ENCODE data around the gene ALOXE3. TPM values are rescaled to one million over a fixed set of nuclear protein-coding genes. Genes with fewer than 3 reads are reported as not detected.

Gene ALOXE3
- total RNA-seq, 1 experiment from 2014 or later: 0.13 TPM

GRCh38 chr17:8069587-8069860 lies 48.8 kb downstream of the ALOXE3 start:
- H3K27me3 Mint-ChIP-seq (ENCODE audit: low read depth): peaks cover 94% of the 10 kb centered on the region

More at GRCh38 chr17:8069587-8069860, 48.8 kb downstream of the ALOXE3 start:
- H3K56ac ChIP-seq (ENCODE audit: insufficient read length, low read depth, low read length): no peak overlapping the region
- no peak overlapping the region for H3K14ac ChIP-seq (ENCODE audit: insufficient read depth, low read length)
- no peaks in the 10 kb centered on the region for H3K9me3 ChIP-seq (ENCODE audit: control insufficient read depth, low read depth, low read length)
- H3K9me3 Mint-ChIP-seq: peaks cover 0 to 3% of the 10 kb centered on the region in 2 experiments; a peak in 3 of 5 replicates
- peaks cover 33 to 37% of the 10 kb centered on the region in 2 experiments for H3K4me1 Mint-ChIP-seq
- H2BK12ac ChIP-seq (ENCODE audit: insufficient read length, low read depth, low read length): no peak overlapping the region
- H2BK20ac ChIP-seq (ENCODE audit: low read depth, low read length, poor library complexity, severe bottlenecking): no peak overlapping the region
- H3T11ph ChIP-seq (ENCODE audit: low read length): no peak overlapping the region
- H3K36me3 Mint-ChIP-seq (ENCODE audit: insufficient read depth in 1 of 3, low read depth in 3 of 3): peaks cover 0 to 2% (median 0%) of the 10 kb centered on the region in 3 experiments; a peak in 2 of 7 replicates
- H3K9ac ChIP-seq (ENCODE audit: extremely low read depth, insufficient read length, low read length): no peak overlapping the region
- no peak overlapping the region for H4K91ac ChIP-seq (ENCODE audit: insufficient read length, low read depth, low read length)
- H3K4me2 ChIP-seq (ENCODE audit: insufficient read depth, insufficient read length, low read length): no peak overlapping the region
- no peak overlapping the region for H3K27ac Mint-ChIP-seq
- H4K20me1 ChIP-seq (ENCODE audit: control insufficient read depth, insufficient read depth, insufficient read length): no peaks in the 10 kb centered on the region
- peaks cover 35% of the 10 kb centered on the region for H3K27me3 ChIP-seq (ENCODE audit: insufficient read depth, low read length)
- no peaks in the 10 kb centered on the region for H3K79me2 ChIP-seq (ENCODE audit: insufficient read depth, low read length)
- H3K23me2 ChIP-seq (ENCODE audit: insufficient read length, low read depth, low read length, poor library complexity, severe bottlenecking): peaks cover 17% of the 10 kb centered on the region
- H2AK5ac ChIP-seq (ENCODE audit: insufficient read length, low read length): no peak overlapping the region
- H2AFZ ChIP-seq (ENCODE audit: low read length): no peak overlapping the region
- no CpG with 5 or more reads among the region's 3 CpGs for WGBS (ENCODE audit: extremely low coverage, insufficient read length, low lambda C conversion rate)
- no peak overlapping the region for H2BK5ac ChIP-seq (ENCODE audit: insufficient read length, low read length)
- H4K8ac ChIP-seq (replicated peaks; ENCODE audit: insufficient read length, low read depth, low read length): no peak overlapping the region
- H3K23ac ChIP-seq (ENCODE audit: insufficient read length, low read depth, low read length): no peak overlapping the region
- H3K4ac ChIP-seq (ENCODE audit: low read depth, low read length): no peak overlapping the region
- no peak overlapping the region for H3K27ac ChIP-seq (ENCODE audit: insufficient read length, low read depth, low read length)
- no peak for DNase-seq
- H3K79me1 ChIP-seq (ENCODE audit: insufficient read depth, low read depth, low read length, poor library complexity, severe bottlenecking): no peaks in the 10 kb centered on the region
- no peak overlapping the region for H2BK120ac ChIP-seq (ENCODE audit: low read depth, low read length, poor library complexity, severe bottlenecking)
- no peaks in the 10 kb centered on the region for H3K4me1 ChIP-seq (ENCODE audit: insufficient read depth, low read length)
- no peak overlapping the region for H4K5ac ChIP-seq (ENCODE audit: insufficient read length, low read depth, low read length)
- H3K4me3 Mint-ChIP-seq: no peak overlapping the region
- no peak for TF ChIP-seq CTCF (conservative IDR thresholded peaks at IDR 0.05)
- no peak overlapping the region for H3K18ac ChIP-seq (ENCODE audit: insufficient read length, low read depth, low read length)
- H2BK15ac ChIP-seq (ENCODE audit: low read depth, low read length): no peak overlapping the region

Data from H9 (cell line).